CD1c-positive myeloid dendritic cell (primary cell): ENCODE data around the gene CRELD2.

Experiments used
- DNase-seq: peaks from one replicate; pipeline ENCODE4 v3.0.0-alpha.2; 2016; ENCODE audit errors: extremely low spot score

Gene CRELD2

GRCh38 chr22:49911881-49912625 is 6.4 kb upstream of the CRELD2 start:
- no peak for DNase-seq

- DNase-seq: no peak
These were observed 5.4 kb upstream of the CRELD2 start for GRCh38 chr22:49913026-49913425.

- no peak for DNase-seq
These were observed 5.0 kb upstream of the CRELD2 start for GRCh38 chr22:49913446-49913845.

- no peak for DNase-seq
These were observed 4.2 kb upstream of the CRELD2 start for GRCh38 chr22:49914256-49914655.

GRCh38 chr22:49915610-49916009 is 2.8 kb upstream of the CRELD2 start:
- no peak for DNase-seq

- no peak for DNase-seq
These were observed 1.6 kb upstream of the CRELD2 start for GRCh38 chr22:49916831-49917230.

GRCh38 chr22:49918911-49919881 is 762 bp downstream of the CRELD2 start:
- no peak for DNase-seq

- no peak for DNase-seq
These were observed 2.4 kb downstream of the CRELD2 start for GRCh38 chr22:49920859-49921258.

- no peak for DNase-seq
These were observed 3.3 kb downstream of the CRELD2 start for GRCh38 chr22:49921508-49922278.

- no peak for DNase-seq
These were observed 4.0 kb downstream of the CRELD2 start for GRCh38 chr22:49922484-49922883.

- no peak for DNase-seq
These were observed 4.5 kb downstream of the CRELD2 start for GRCh38 chr22:49922926-49923325.

GRCh38 chr22:49923445-49923844 is 5.0 kb downstream of the CRELD2 start:
- DNase-seq: no peak

GRCh38 chr22:49924113-49924833 is 5.8 kb downstream of the CRELD2 start:
- no peak for DNase-seq

- peak; percentile 51 for DNase-seq
These were observed 7.2 kb downstream of the CRELD2 start for GRCh38 chr22:49925525-49926128.

- DNase-seq: no peak
These were observed 8.5 kb downstream of the CRELD2 start for GRCh38 chr22:49926916-49927315.

- no peak for DNase-seq
These were observed 9.2 kb downstream of the CRELD2 start for GRCh38 chr22:49927483-49928184.

GRCh38 chr22:49928185-49928495 is 9.7 kb downstream of the CRELD2 start:
- DNase-seq: no peak

GRCh38 chr22:49928555-49929210 is 10.2 kb downstream of the CRELD2 start:
- DNase-seq: no peak

- DNase-seq: peak; percentile 75
These were observed 11.0 kb downstream of the CRELD2 start for GRCh38 chr22:49929211-49929979.
